ENCODE measurements around the gene EXOC6. TPM values are rescaled to one million over a fixed set of nuclear protein-coding genes. Genes with fewer than 3 reads are reported as not detected.

The EXOC6 gene
- polyA plus RNA-seq, 5 donors = 17.0 to 23.1 (median 22.3) TPM

DNA sequence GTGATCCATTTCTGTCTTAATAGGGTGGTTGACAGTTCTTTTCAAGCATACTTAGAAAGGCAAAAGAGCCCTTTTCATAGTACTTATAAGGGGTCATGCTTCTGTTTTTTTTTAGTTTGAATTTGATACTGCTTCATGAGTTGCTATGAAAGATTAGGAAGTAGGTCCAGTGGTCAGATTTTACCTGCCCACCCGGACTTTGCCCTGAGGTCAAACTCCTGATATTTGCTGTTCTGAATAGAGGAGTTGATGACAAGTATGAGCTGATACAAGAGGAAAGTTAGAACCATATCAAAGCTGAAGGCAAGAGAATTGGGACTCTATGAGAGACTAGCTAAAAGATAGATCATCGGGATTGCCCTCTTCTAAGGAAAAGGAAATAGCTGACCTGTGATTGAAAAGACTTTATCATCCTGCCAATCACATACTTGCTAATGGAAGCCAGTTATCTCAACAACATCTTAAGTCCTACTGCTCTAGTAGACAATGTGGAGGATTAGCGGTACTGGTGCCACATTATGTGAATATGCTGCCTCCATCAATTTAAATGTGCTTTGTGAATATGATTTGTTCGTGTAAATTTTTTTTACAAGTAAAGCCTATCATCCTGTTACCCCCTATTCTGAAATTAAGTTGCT is 174.8 kb downstream of the EXOC6 start:
- no peak for DNase-seq

DNA sequence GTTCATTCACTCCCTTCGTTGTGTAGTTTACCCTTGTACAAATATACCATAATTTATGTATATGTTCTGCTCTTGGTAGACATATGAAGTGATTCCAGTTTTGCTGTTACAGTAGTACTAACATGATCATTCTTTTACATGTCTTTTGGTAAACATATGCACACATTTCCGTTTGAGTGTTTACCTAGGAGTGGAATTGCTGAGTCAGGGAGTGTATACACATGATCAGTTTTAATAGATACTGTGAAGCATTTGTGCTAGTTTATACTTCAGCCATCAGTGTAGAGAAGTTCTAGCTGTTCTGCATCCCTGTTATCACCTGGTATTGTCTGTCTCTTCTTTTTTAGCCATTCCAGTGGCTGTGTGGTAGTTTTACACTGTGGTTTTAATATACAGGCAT is 177.8 kb downstream of the EXOC6 start:
- DNase-seq = no peak

DNA sequence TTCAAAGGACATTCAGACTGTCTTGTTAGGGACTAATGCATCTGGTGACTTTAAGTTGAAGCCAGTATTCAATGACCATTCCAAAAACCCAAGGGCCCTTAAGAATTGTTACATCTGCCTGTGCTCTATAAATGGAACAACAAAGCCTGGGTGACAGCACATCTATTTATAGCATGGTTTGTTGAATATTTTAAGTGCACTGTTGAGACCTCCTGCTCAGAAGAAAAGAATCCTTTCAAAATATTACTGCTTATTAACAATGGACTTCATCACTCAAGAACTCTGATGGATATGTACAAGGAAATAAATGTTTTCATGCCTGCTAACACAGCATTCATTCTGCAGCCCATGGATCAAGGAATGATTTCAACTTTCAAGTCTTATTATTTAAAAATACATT is 179.2 kb downstream of the EXOC6 start:
- no peak for DNase-seq

DNA sequence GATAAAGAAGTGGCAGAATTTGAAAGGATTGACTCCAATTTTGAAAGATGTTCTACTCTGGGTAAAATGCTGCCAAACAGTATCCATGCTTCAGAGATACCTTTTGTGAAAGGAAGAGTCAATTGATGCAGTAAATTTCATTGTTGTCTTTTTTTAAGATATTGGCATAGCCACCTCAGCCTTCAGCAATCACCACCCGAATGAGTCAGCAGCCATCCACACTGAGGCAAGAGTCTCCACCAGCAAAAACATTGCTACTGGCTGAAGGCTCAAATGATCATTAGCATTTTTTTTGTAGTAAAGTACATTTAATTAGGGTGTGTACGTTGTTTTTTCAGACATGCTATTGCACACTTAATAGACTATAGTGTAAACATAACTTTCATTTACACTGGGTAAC is 180.6 kb downstream of the EXOC6 start:
- no peak for DNase-seq

DNA sequence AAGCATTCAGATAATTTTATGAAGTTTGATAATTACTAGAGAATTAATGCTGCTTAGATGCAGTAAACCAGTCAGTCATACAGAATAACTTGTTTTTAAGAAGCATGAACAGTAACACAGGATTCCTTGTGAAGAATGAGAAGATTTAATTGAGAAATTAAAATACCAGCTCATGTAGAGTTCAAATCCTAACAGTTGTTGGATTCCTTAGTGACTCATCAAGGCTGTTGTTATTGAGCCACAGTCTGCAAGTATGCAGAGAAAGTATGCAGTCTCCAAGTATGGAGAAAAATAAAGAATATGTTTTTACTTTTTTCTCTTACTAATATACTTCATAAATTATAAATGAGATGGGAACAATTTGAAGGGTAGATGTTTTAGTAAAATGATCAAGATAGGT is 182.1 kb downstream of the EXOC6 start:
- DNase-seq = no peak

DNA sequence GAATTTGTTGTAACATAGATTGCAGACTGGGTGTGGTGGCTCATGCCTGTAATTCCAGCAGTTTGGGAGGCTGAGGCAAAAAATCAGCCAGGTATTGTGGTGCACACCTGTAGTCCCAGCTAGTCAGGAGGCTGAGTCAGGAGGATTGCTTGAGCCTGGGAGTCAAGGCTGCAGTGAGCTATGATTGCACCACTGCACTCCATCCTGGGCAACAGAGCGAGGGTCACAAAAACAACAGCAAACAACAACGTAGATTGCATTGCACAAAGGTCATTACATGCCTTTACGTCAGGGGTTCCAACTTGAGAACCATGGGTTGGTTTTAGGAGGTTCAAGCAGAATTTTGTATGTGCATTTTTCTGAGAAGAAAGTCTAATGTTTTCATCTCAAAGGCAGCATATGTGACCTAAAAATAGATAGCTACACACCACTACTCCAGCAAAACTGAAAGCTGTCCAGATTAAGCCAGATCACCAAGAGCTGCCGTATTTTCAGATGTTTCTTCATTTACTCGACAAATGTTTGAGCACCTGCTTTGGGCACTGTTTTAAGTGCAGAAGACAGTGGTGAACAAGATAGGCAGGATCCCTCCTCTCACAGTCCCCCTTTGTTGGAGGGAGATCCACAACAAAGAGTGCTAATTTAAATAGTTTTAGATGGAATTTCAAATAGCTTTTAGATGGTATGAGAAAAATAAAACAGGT is 183.9 kb downstream of the EXOC6 start:
- DNase-seq = no peak

DNA sequence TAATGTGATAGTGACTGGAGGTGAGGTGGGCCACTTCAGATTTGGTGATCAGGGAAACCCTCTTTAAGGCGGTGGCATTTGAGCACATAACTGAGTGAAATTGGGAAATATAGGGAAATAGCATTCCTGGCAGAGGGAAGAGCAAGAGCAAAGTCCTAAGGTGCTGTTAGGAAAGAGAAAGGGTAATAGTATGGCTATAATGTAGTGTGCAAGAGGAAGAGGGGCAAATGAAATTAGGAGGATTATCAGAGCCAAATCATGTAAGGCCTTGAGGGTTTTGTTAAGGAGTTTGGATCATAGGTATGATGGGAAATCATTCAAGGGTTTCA is 184.5 kb downstream of the EXOC6 start:
- no peak for DNase-seq

DNA sequence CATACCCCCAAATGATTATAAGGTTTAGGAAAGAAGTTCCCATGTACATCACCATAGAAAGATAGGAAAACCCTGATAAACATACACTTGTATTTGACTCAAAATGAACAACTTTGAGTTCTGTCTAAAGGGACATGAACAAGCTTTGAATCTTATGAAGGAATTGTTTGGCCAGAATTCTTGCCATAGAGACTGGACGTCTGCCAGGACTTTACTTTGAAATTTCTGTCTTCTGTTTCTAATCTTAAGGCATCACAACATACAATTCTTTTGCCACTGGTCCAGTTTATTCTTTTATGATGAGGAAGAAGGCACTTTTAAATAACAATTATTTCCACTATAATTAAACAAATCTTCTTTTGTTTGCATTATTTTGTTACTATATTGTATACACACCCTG is 186.1 kb downstream of the EXOC6 start:
- no peak for DNase-seq

DNA sequence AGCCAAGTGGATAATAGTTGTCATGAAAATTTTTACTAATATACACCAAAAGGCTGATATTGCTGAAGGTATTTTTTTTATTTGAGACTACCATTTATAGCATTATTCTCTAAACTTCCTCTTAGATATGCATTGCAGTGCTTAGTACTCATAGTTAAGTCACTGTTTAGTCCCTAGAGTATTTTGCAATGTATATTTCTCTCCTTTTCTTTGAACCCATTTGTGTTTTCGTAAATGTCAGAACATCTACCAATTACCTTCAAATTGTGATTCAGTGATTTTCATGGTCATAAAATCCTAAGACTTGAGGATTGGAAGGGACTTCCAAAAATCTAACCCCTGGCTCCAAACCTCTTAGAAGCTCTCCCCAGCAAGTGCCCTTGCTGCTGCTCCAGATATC is 190.8 kb downstream of the EXOC6 start:
- no peak for DNase-seq

DNA sequence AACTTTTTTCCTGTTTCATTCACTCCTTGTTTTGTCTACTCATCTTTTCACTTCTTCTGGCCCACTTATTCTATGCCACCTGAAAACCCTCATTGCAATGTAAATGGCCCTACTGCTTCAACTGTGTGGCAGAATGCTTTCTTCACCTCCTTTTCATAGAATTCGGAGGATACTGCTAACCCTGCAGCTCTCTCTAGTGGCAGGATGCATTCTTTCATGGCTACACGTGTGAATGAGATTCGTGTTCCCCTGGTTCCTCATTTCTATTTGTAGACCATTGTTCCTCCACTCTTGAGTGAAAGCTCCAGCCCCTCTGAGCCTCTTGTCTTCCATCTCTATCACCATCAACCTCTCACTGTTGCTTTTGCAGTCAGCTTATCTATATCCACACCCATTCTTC is 191.4 kb downstream of the EXOC6 start:
- DNase-seq = no peak

DNA sequence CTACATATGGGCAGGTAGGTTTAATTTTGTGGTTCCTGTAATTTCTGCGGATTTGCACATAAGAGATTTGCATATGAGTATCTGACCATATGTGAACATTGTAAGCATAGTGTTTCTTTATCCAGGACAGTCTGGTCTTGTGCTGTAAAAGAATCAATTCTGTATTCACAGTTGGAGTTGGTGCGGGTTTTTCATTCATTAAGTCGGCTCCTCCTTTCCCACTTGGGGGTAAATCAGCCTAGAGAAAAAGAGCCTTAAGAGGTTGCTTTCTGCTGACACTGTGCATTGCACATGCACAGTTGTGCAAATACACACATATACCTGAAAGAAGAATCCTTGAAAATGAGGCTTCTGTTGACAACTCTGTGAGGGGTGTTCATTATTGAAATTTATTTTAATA is 206.2 kb downstream of the EXOC6 start:
- no peak for DNase-seq

DNA sequence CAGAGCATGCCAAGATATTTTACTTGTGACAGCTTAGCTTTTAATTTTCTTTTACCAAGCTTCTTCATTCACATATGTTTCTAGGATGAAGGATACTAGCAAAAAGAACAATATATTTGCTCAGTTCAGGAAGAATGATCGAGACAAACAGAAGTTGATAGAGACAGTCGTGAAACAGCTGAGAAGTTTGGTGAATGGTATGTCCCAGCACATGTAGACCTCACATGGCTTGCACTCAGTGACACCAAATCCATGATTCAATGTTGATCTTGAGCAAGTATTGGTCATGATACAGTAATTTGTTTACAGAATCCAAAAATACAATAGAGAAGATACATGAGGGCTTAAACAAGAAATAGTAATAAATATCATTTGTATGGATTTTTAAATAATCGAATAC is 209.8 kb downstream of the EXOC6 start:
- DNase-seq = no peak

DNA sequence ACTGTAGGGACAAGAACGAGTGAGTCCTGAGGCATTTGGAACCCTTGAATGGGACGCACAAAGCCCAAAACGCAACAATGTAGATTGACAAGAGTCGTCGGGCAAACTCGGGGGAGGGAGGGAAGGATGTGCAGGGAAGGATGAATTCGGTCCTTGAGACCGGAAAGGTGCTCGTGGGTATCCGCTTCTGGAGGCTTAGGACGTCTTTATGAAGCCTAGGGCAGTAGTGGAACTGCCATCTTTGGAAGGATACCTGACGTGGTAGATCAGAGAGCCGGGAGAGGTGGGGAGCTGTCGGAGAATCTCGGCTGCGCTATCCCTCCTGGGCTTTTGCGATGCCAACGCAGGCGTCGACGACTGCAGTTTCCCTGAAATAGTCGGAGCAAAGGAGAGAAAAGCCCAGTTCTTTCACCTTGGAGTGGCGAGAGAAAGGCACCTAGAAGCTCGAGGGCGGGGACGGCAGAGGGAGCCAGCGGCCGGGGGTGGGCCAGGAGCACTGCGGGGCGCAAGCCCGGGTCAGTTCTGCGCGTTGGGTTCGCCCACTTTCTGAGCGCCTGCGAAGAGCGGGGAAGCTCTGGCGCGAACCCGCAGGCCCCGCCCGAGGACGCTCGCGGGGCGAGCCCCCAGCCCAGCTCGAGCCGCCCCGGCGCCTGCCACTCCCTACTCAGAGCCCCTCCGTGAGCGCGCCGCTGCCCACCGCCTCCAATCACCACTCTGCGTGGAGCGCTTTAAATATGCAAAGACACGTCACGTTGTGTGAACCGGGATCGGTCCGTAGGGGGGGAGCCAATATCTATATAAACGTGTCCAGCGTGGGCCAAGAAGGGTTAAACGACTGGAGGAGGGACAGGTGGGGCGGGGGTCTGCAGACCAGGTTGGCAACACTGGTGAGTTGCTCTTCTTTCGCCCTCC is 211.9 kb downstream of the EXOC6 start, which contains the start of gene CYP26C1:
CYP26C1 (plus strand) TSS at position 824 of the 912 bp plus-strand sequence. CDS start 466 bp downstream, outside the sequence.
- DNase-seq = no peak

DNA sequence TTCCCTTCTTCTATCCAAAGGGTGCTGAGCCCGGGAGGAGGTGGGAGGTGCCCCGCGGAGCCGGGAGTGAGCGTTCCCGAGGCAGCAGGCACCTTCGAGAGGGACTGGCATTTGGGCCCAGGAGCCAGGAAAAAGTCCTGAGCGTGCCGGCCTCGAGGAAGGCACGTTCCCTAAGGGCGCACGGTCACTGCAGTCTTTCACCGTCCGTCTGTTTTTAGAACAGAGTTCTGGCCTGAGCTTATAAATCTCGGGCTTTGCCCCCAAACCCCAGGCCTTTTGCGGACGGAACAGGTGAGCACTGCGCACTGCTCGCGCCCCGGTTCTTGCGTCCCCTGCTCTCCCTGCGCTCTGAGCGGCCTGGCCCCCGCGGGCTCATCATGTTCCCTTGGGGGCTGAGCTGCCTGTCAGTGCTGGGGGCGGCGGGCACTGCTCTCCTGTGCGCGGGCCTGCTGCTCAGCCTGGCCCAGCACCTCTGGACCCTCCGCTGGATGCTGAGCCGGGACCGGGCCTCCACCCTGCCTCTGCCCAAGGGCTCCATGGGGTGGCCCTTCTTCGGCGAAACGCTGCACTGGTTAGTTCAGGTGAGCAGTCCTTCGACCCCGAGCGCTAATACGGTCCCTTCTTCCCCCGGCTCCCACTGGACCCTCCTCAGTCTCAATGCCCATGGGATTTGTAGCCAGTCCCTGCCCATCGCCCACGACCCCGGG is 212.7 kb downstream of the EXOC6 start:
- DNase-seq = no peak

DNA sequence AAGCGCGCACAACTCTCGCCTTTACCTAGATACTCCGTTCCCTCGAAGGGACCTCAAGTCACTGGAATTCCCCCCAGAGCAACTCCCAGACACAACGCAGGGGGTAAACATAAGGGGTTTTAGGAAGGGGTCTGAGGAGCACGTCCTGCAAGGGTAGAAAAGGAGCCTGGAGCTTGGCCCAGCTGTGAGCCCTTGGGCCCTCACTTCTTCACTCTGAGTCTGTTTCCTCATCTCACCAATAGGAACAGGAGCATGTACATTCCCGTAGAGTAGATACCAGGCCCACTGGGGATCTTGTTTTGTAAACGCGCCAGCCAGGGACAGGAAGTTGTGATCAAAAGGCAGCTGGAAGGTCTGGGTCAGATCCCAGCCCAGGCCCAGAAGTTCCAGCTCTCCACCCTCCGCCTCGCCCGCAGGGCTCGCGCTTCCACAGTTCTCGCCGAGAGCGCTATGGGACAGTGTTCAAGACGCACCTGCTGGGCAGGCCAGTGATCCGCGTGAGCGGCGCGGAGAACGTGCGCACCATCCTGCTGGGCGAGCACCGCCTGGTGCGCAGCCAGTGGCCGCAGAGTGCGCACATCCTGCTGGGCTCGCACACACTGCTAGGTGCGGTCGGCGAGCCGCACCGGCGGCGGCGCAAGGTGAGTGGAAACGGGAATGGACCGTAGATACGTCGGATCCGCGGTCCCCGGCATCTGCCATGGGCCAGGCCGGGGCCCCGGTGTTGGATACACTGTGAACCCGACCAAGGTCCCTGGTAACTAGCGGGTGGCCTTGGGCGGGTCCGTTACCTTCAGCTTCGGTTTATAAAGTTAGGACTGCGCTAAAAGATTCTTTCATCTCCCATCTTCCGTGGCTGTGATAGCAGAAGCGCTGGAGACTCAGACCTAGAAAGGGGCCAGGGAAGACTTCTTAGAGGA is 213.5 kb downstream of the EXOC6 start:
- DNase-seq = no peak

DNA sequence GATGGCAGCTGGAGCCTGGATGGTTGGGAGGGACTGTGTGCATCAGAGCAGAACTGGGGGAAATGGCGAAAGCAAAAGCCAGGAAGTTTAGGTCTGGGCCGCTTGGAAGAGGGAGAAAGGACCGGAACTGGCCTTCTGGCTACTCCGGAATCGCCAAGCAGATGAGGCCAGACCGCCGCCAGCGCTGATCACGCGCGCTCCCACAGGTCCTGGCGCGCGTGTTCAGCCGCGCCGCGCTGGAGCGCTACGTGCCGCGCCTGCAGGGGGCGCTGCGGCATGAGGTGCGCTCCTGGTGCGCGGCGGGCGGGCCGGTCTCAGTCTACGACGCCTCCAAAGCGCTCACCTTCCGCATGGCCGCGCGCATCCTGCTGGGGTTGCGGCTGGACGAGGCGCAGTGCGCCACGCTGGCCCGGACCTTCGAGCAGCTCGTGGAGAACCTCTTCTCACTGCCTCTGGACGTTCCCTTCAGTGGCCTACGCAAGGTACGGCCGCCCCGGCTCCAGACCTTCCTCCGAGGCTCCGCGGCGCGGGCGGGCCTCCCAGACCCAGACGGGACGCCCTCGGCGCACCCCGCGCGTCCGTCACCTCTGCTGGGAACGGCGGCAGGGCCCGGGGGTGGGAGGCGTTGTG is 214.3 kb downstream of the EXOC6 start:
- no peak for DNase-seq

DNA sequence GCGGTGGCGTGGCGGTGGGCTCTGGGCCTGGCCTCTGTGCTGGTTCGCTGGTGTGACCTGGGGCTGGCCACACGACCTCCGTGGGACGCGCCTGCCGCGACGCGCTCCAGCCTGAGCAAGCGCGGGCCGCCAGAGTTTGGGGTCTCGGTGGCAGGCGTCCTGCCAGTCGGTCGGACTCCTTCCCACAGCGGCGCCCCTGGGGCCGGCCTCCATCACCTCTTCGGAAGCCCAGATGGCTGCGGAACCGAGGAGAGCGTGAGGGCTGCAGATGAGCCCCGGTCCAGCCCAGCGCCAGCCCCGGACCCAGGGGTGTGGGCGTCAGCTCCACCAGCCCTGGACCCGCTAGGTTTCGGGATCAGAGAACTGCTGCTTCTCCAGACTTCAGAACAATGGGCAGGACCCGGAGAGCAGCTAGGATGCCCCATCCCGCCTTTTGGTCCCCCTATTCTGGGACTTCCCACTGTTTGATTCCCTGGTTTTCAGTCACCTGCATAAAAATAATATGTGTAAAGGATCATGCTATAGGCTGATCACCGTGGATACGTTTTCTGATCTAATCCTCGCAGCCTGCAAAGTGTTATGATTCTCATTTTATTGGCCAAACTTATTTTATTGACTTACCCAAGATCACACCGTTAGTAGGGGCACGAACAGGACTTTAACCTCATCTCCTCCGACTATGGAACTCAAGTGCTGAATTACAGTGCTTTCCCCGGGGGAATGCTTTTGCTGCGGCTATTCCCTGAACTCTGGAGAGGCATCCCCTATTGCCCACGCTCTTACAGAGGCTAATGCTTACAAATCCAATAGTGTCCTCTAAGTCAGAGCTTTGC is 215.0 kb downstream of the EXOC6 start:
- no peak for DNase-seq

DNA sequence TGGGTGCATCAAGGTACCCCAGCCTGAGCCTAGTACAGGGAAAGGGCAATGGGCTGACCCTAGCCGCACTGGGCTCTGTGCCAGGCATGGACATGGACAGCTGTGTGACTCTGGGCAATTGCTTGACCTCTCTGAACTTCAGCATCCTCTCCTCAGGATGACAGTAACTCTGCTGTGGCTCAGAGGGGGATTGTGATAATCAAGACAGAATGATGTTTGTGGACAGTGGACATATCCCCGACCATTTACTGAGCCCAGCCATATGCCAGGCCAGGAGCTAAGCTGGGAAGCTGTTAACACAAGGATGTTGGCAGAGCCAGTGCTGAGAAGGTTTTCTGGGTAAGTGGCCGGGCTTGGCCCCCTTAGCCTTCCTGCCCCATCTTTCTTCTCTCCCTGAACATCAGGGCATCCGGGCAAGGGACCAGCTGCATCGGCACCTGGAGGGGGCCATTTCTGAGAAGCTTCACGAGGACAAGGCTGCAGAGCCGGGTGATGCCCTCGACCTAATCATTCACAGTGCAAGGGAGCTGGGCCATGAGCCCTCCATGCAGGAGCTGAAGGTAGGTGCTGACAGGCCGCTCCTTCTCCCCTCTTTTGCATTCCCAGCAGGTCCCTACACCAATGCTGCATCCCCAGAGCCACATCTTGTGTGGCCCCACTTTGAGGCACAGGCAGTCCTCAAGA is 215.8 kb downstream of the EXOC6 start:
- DNase-seq = no peak

Data from right lung (tissue), 5 donors.